ENCODE data around the gene STK4.
A peak's percentile ranks its signal among the peaks of the same experiment; 100 is the strongest.

Gene STK4

GRCh38 chr20:45080867-45081624, 114.7 kb downstream of the STK4 start:
- Mint-ChIP-seq H3K9me3 (peaks cover 4% of the 10 kb centered on the region), H3K4me1 (peaks cover 14% of the 10 kb centered on the region), H3K4me3 (no peak overlapping the region), H3K27ac (ENCODE audit: low read depth) (peak overlapping the region; percentile 7), H3K27me3 (no peaks in the 10 kb centered on the region), H3K36me3 (ENCODE audit: insufficient read depth) (peaks cover 71% of the 10 kb centered on the region)
- ATAC-seq (replicated peaks; ENCODE audit: extremely low read depth, poor library complexity, severe bottlenecking) (no peak), DNase-seq (ENCODE audit: low spot score in 2 of 2) (no peak)

GRCh38 chr20:45082468-45082867, 116.2 kb downstream of the STK4 start:
- ATAC-seq (replicated peaks; ENCODE audit: extremely low read depth, poor library complexity, severe bottlenecking) (no peak), DNase-seq (ENCODE audit: low spot score in 2 of 2) (no peak)
- H3K36me3 Mint-ChIP-seq (ENCODE audit: insufficient read depth) = peaks cover 63% of the 10 kb centered on the region
- peaks cover 28% of the 10 kb centered on the region for H3K4me1 Mint-ChIP-seq
- H3K9me3 Mint-ChIP-seq = peaks cover 4% of the 10 kb centered on the region
- H3K27ac Mint-ChIP-seq (ENCODE audit: low read depth) = no peak overlapping the region
- H3K4me3 Mint-ChIP-seq = no peak overlapping the region
- no peaks in the 10 kb centered on the region for H3K27me3 Mint-ChIP-seq

DNA sequence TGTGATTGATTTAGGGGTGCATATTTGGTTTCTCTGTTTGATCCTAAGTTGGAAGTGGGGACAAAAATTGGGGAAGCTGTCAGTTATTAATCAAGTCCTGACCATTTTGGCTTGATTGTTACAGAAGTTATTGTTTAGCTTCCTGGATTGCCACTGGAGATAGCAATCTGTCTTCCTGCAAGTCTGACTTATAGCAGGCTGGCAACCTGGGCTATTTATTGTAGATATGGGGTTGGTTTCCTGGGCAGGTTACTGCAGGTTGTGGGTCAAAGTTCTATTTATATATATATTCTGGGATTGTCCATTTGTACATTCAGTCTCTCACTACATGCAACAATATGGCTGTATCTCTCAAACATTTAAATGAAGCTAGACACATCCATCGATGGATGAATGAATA, 116.8 kb downstream of the STK4 start:
- H3K4me1 Mint-ChIP-seq = peaks cover 35% of the 10 kb centered on the region
- DNase-seq (ENCODE audit: low spot score in 2 of 2) = no peak
- no peak overlapping the region for H3K27ac Mint-ChIP-seq (ENCODE audit: low read depth)
- ATAC-seq (replicated peaks; ENCODE audit: extremely low read depth, poor library complexity, severe bottlenecking) = no peak
- peaks cover 60% of the 10 kb centered on the region for H3K36me3 Mint-ChIP-seq (ENCODE audit: insufficient read depth)
- H3K4me3 Mint-ChIP-seq = no peak overlapping the region
- no peaks in the 10 kb centered on the region for H3K27me3 Mint-ChIP-seq
- H3K9me3 Mint-ChIP-seq = peaks cover 4% of the 10 kb centered on the region

GRCh38 chr20:45085289-45085688, 119.0 kb downstream of the STK4 start:
- Mint-ChIP-seq H3K27me3 (no peaks in the 10 kb centered on the region), H3K9me3 (peaks cover 4% of the 10 kb centered on the region), H3K27ac (ENCODE audit: low read depth) (no peak overlapping the region), H3K4me3 (no peak overlapping the region), H3K4me1 (peaks cover 36% of the 10 kb centered on the region), H3K36me3 (ENCODE audit: insufficient read depth) (peaks cover 43% of the 10 kb centered on the region)
- ATAC-seq (replicated peaks; ENCODE audit: extremely low read depth, poor library complexity, severe bottlenecking) = no peak
- no peak for DNase-seq (ENCODE audit: low spot score in 2 of 2)

DNA sequence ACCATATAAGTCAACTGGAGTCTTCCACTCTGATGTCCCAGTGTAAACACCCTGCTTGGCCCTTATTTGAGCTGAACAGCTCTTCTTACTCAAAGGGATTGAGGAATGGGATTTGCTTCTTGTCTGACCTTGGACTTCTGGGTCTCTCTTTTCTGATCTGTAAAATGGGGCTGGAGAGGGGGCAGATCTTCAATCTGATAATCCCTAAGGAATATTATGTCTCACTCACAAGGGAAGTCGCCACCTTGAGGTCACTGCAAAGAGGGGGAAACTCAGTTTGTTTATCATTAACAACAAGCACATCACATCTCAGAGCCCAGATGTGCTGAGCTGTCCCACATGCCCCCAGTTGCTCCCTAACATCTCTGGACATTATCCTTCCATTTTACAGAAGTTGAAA, 119.6 kb downstream of the STK4 start:
- ATAC-seq (replicated peaks; ENCODE audit: extremely low read depth, poor library complexity, severe bottlenecking) (no peak), DNase-seq (ENCODE audit: low spot score in 2 of 2) (no peak)
- peaks cover 4% of the 10 kb centered on the region for H3K9me3 Mint-ChIP-seq
- peaks cover 36% of the 10 kb centered on the region for H3K4me1 Mint-ChIP-seq
- no peaks in the 10 kb centered on the region for H3K27me3 Mint-ChIP-seq
- no peak overlapping the region for H3K4me3 Mint-ChIP-seq
- H3K27ac Mint-ChIP-seq (ENCODE audit: low read depth) = no peak overlapping the region
- H3K36me3 Mint-ChIP-seq (ENCODE audit: insufficient read depth) = peaks cover 37% of the 10 kb centered on the region

- DNase-seq (ENCODE audit: low spot score in 2 of 2) (no peak), ATAC-seq (replicated peaks; ENCODE audit: extremely low read depth, poor library complexity, severe bottlenecking) (no peak)
- H3K27me3 Mint-ChIP-seq = no peaks in the 10 kb centered on the region
- peaks cover 36% of the 10 kb centered on the region for H3K4me1 Mint-ChIP-seq
- peaks cover 25% of the 10 kb centered on the region for H3K36me3 Mint-ChIP-seq (ENCODE audit: insufficient read depth)
- H3K27ac Mint-ChIP-seq (ENCODE audit: low read depth) = peak overlapping the region; percentile 5
- H3K4me3 Mint-ChIP-seq = no peak overlapping the region
- H3K9me3 Mint-ChIP-seq = no peaks in the 10 kb centered on the region
These were observed 120.9 kb downstream of the STK4 start for GRCh38 chr20:45087097-45087790.

- no peaks in the 10 kb centered on the region for H3K9me3 Mint-ChIP-seq
- H3K36me3 Mint-ChIP-seq (ENCODE audit: insufficient read depth) = peaks cover 24% of the 10 kb centered on the region
- H3K4me1 Mint-ChIP-seq = peaks cover 33% of the 10 kb centered on the region
- H3K27ac Mint-ChIP-seq (ENCODE audit: low read depth) = peak overlapping the region; percentile 5
- no peak overlapping the region for H3K4me3 Mint-ChIP-seq
- no peaks in the 10 kb centered on the region for H3K27me3 Mint-ChIP-seq
- DNase-seq (ENCODE audit: low spot score in 2 of 2) (no peak), ATAC-seq (replicated peaks; ENCODE audit: extremely low read depth, poor library complexity, severe bottlenecking) (no peak)
These were observed 121.5 kb downstream of the STK4 start for GRCh38 chr20:45087814-45088213.

DNA sequence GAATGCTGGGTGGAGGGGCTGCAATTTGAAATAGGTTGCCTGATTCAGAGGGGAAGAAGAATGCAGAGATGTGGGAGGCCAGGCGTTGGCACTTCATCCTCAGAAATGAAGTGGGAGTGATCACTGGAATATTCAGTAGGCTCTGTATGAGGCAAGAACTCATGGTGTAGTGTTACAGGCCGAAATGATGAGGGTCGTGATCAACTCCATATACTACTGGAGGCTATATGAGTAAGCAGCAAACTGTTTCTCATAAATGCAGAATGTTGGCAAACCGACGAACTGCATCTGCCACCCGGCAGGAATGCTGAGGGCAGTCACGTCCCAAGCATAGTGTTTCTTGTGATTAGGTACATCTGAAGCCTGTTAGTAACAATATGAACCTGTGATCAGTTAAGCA, 121.9 kb downstream of the STK4 start:
- H3K27me3 Mint-ChIP-seq = no peaks in the 10 kb centered on the region
- DNase-seq (ENCODE audit: low spot score in 2 of 2) = no peak
- ATAC-seq (replicated peaks; ENCODE audit: extremely low read depth, poor library complexity, severe bottlenecking) = no peak
- no peak overlapping the region for H3K4me3 Mint-ChIP-seq
- H3K9me3 Mint-ChIP-seq = no peaks in the 10 kb centered on the region
- peaks cover 31% of the 10 kb centered on the region for H3K4me1 Mint-ChIP-seq
- H3K27ac Mint-ChIP-seq (ENCODE audit: low read depth) = no peak overlapping the region
- peaks cover 22% of the 10 kb centered on the region for H3K36me3 Mint-ChIP-seq (ENCODE audit: insufficient read depth)

DNA sequence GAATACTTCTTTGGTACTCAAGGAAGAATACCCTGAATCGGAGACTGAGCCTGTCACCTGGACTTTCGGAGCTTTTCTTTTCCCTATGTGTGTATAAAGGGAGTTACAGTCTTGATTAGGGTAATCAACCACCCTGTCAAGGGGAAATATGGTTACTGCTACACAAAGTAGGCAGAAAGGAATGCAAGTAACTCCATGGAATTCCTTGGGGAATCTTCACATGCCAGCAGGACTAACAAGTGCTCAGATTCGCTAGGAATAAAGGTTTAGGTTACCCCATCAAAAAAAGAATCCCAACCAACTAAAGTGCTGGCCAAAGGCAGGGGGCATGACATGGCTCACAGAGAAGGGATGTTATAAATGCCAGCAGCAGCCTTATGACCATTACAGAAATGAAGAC, 124.2 kb downstream of the STK4 start:
- Mint-ChIP-seq H3K4me1 (peaks cover 28% of the 10 kb centered on the region), H3K27ac (ENCODE audit: low read depth) (no peak overlapping the region), H3K27me3 (no peaks in the 10 kb centered on the region), H3K9me3 (no peaks in the 10 kb centered on the region), H3K4me3 (no peak overlapping the region), H3K36me3 (ENCODE audit: insufficient read depth) (peaks cover 20% of the 10 kb centered on the region)
- no peak for DNase-seq (ENCODE audit: low spot score in 2 of 2)
- ATAC-seq (replicated peaks; ENCODE audit: extremely low read depth, poor library complexity, severe bottlenecking) = no peak

DNA sequence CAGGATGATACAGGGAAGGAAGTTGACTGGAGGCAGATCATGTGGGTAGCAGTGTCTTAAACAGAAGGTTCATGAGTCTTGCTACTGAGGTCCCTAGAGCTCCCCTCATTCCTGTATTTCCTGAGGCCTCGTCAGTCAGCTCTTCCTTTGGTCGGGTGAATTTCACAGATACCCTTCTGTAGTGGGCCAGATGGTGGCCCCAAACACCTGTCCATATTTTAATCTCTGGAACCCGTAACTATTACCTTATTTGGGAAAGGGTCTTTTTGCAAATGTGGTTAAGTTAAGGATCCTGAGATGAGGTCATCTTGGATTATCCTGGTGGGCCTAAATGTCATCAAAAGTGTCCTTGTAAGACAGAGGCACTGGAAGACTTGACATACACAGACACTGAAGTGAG, 125.1 kb downstream of the STK4 start:
- Mint-ChIP-seq H3K4me3 (no peak overlapping the region), H3K4me1 (peaks cover 19% of the 10 kb centered on the region), H3K9me3 (no peaks in the 10 kb centered on the region), H3K36me3 (ENCODE audit: insufficient read depth) (peaks cover 12% of the 10 kb centered on the region), H3K27me3 (peaks cover 1% of the 10 kb centered on the region), H3K27ac (ENCODE audit: low read depth) (no peak overlapping the region)
- DNase-seq (ENCODE audit: low spot score in 2 of 2) (no peak), ATAC-seq (replicated peaks; ENCODE audit: extremely low read depth, poor library complexity, severe bottlenecking) (no peak)

- H3K36me3 Mint-ChIP-seq (ENCODE audit: insufficient read depth) = peaks cover 8% of the 10 kb centered on the region
- peaks cover 16% of the 10 kb centered on the region for H3K27me3 Mint-ChIP-seq
- no peak for DNase-seq (ENCODE audit: low spot score in 2 of 2)
- no peak overlapping the region for H3K27ac Mint-ChIP-seq (ENCODE audit: low read depth)
- no peaks in the 10 kb centered on the region for H3K9me3 Mint-ChIP-seq
- no peak overlapping the region for H3K4me3 Mint-ChIP-seq
- no peak for ATAC-seq (replicated peaks; ENCODE audit: extremely low read depth, poor library complexity, severe bottlenecking)
- peaks cover 4% of the 10 kb centered on the region for H3K4me1 Mint-ChIP-seq
These were observed 126.6 kb downstream of the STK4 start for GRCh38 chr20:45092898-45093297.

DNA sequence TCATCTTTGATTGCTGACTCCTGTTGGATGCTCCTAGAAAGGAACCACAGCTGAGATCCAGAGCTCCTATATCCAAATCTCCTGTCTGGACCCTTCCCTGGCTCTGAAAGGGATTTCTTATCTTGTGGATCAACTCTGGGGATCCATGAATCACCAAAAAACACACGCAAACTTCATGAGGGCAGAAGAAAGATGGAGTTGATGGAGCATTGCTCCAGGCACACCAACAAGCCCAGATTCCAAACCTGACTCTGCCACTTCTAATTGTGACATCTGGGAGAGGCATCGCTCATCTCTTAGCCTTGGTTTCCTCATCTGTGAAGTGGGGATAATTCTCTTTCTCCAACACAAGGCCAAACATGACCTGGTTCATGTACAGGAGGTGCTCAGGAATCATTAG, 127.9 kb downstream of the STK4 start:
- Mint-ChIP-seq H3K27me3 (peaks cover 24% of the 10 kb centered on the region), H3K4me3 (no peak overlapping the region), H3K27ac (ENCODE audit: low read depth) (no peak overlapping the region), H3K4me1 (no peaks in the 10 kb centered on the region), H3K9me3 (no peaks in the 10 kb centered on the region), H3K36me3 (ENCODE audit: insufficient read depth) (peaks cover 8% of the 10 kb centered on the region)
- DNase-seq (ENCODE audit: low spot score in 2 of 2) = no peak
- ATAC-seq (replicated peaks; ENCODE audit: extremely low read depth, poor library complexity, severe bottlenecking) = no peak

- ATAC-seq (replicated peaks; ENCODE audit: extremely low read depth, poor library complexity, severe bottlenecking) = no peak
- Mint-ChIP-seq H3K36me3 (ENCODE audit: insufficient read depth) (peaks cover 7% of the 10 kb centered on the region), H3K27me3 (peaks cover 32% of the 10 kb centered on the region), H3K9me3 (no peaks in the 10 kb centered on the region), H3K27ac (ENCODE audit: low read depth) (no peak overlapping the region), H3K4me3 (no peak overlapping the region), H3K4me1 (no peaks in the 10 kb centered on the region)
- no peak for DNase-seq (ENCODE audit: low spot score in 2 of 2)
These were observed 128.7 kb downstream of the STK4 start for GRCh38 chr20:45094864-45095574.
